Naive B cell (primary cell): ENCODE data around the gene PARVB. TPM values are rescaled to one million over a fixed set of nuclear protein-coding genes. Genes with fewer than 3 reads are reported as not detected.
A peak's percentile ranks its signal among the peaks of the same experiment; 100 is the strongest.

ENCODE experiments used
- ATAC-seq, 2 donors: fragments of 150-1000 bp; cut with Tn5 transposase; 2 replicates each; pipeline ENCODE4 v1.10.0; 2021; ENCODE audit warnings: low read depth in 2 of 2, mild to moderate bottlenecking in 2 of 2, moderate library complexity in 2 of 2
- DNase-seq: peaks from one replicate; pipeline ENCODE4 v3.0.0; 2022
- H3K27ac Mint-ChIP-seq, 6 donors: one replicate each; pipeline ENCODE4 v1.8.0; 2020 to 2022; ENCODE audit warnings: mild to moderate bottlenecking in 6 of 6, mixed read lengths in 6 of 6, moderate library complexity in 5 of 6, inconsistent platforms in 2 of 6
- H3K27me3 Mint-ChIP-seq, 3 donors: one replicate each; pipeline ENCODE4 v1.8.0; 2021 to 2022; ENCODE audit warnings: mixed read lengths in 3 of 3, mild to moderate bottlenecking in 1 of 3
- H3K36me3 Mint-ChIP-seq, 2 donors: one replicate each; pipeline ENCODE4 v1.8.0; 2020 to 2022; ENCODE audit warnings: mixed read lengths in 2 of 2, inconsistent platforms in 1 of 2, mild to moderate bottlenecking in 1 of 2
- H3K4me1 Mint-ChIP-seq, 3 donors: one replicate each; pipeline ENCODE4 v1.8.0; 2020 to 2022; ENCODE audit warnings: mixed read lengths in 3 of 3, inconsistent platforms in 1 of 3, mild to moderate bottlenecking in 1 of 3, moderate library complexity in 1 of 3
- H3K4me3 Mint-ChIP-seq, 8 donors: one replicate each; pipeline ENCODE4 v1.8.0; 2020 to 2022; ENCODE audit warnings: mild to moderate bottlenecking in 8 of 8, mixed read lengths in 8 of 8, moderate library complexity in 8 of 8, inconsistent platforms in 2 of 8
- H3K9me3 Mint-ChIP-seq, 7 donors: one replicate each; pipeline ENCODE4 v1.8.0; 2020 to 2022; ENCODE audit warnings: mixed read lengths in 7 of 7, mild to moderate bottlenecking in 5 of 7, inconsistent platforms in 2 of 7, moderate library complexity in 1 of 7
- polyA plus RNA-seq, 6 donors: library from polyadenylated mRNA; unstranded; fragments of 300-500 nt; fragmentation: Illumina TruSeq; gene quantifications; one replicate each; pipeline ENCODE4 v1.2.3, GENCODE V29; 2021; ENCODE audit warnings: low read depth in 6 of 6

Gene PARVB
- polyA plus RNA-seq, 6 donors from 2014 or later: 18.6 to 30.0 (median 21.3) TPM

GRCh38 chr22:44181912-44182587 lies 157.9 kb downstream of the PARVB start:
- peak overlapping the region; percentile 93 to 99 (median 98) for H3K27ac Mint-ChIP-seq
- no peak for DNase-seq
- H3K27me3 Mint-ChIP-seq: no peaks in the 10 kb centered on the region
- ATAC-seq: peak; percentile 4 to 7
- no peaks in the 10 kb centered on the region for H3K9me3 Mint-ChIP-seq
- peaks cover 4 to 8% of the 10 kb centered on the region in 2 donors for H3K36me3 Mint-ChIP-seq
- H3K4me1 Mint-ChIP-seq: peaks cover 33 to 55% (median 46%) of the 10 kb centered on the region in 3 donors
- peak overlapping the region; percentile 84 to 99 (median 98) for H3K4me3 Mint-ChIP-seq

DNA sequence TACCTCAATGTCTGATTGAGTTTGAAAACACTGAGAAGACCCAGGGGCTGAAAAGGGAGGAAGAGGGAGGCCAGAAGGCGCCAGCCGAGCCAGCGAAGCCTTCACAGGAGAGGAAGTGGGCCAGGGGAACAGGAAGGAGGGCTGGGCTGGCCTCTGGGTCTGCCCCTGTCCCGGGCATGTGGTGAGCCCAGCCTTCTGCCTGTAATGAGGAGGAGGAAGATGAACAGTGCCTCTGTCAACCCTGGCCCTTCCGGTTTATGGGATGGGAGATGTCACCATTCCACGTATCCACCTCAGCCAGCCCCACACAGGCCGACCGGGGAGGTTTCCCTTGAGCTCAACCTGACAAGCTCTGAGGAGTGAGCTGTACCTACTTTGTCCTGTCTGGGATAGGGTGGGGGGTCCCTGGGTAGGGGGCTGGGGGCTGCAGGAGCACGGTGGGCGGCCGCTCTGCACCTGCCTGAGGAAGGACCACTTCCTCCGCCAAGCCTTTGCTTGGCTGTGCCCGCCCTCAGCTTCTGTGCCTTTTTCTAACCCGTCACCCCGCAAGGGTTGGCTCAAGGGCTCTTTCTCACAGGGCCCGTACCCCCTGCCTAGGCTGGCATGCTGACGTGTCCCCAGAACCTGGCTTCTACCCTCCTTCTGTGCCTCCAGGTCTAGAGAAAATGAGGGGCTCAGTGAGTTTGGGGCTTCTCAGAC lies 158.6 kb downstream of the PARVB start:
- ATAC-seq: peak; percentile 42 to 45
- Mint-ChIP-seq H3K4me1 (peaks cover 36 to 55% (median 51%) of the 10 kb centered on the region in 3 donors), H3K27me3 (no peaks in the 10 kb centered on the region), H3K4me3 (peak overlapping the region; percentile 84 to 99 (median 98)), H3K36me3 (peaks cover 4 to 8% of the 10 kb centered on the region in 2 donors), H3K9me3 (no peaks in the 10 kb centered on the region), H3K27ac (peak overlapping the region; percentile 93 to 99 (median 98))
- DNase-seq: peak; percentile 74

- H3K9me3 Mint-ChIP-seq: no peaks in the 10 kb centered on the region
- no peak for DNase-seq
- peaks cover 4 to 8% of the 10 kb centered on the region in 2 donors for H3K36me3 Mint-ChIP-seq
- H3K4me3 Mint-ChIP-seq: peak overlapping the region; percentile 84 to 99 (median 98)
- peaks cover 37 to 57% (median 52%) of the 10 kb centered on the region in 3 donors for H3K4me1 Mint-ChIP-seq
- no peak for ATAC-seq
- peak overlapping the region in 5 of 6 donors; percentile 61 to 99 (median 97) for H3K27ac Mint-ChIP-seq
- H3K27me3 Mint-ChIP-seq: no peaks in the 10 kb centered on the region
Measured at GRCh38 chr22:44183287-44183588, 159.1 kb downstream of the PARVB start.

DNA sequence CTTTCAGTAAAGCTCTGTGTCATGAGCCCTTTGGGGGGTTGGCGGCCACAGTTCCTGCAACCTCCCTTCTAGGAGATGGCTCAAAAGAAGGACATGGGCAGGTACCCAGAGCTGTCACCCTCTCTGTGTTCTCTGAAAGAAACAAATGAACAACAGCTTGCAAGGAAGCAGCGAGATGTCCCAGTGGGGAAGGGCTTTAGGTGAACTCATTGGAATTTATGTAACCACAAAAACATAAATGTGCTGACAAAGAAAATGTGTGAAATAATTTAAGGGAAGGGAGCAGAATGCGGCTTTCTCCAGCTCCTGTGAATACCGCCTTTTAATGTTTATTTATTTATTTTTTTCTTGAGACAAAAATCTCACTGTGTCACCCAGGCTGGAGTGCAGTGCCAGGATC lies 159.9 kb downstream of the PARVB start:
- Mint-ChIP-seq H3K27me3 (no peaks in the 10 kb centered on the region), H3K36me3 (peaks cover 4 to 8% of the 10 kb centered on the region in 2 donors), H3K4me1 (peaks cover 41 to 63% (median 59%) of the 10 kb centered on the region in 3 donors), H3K27ac (peak overlapping the region in 4 of 6 donors; percentile 32 to 93 (median 64)), H3K9me3 (no peaks in the 10 kb centered on the region), H3K4me3 (peak overlapping the region in 4 of 8 donors; percentile 78 to 99 (median 96))
- ATAC-seq (no peak), DNase-seq (no peak)

DNA sequence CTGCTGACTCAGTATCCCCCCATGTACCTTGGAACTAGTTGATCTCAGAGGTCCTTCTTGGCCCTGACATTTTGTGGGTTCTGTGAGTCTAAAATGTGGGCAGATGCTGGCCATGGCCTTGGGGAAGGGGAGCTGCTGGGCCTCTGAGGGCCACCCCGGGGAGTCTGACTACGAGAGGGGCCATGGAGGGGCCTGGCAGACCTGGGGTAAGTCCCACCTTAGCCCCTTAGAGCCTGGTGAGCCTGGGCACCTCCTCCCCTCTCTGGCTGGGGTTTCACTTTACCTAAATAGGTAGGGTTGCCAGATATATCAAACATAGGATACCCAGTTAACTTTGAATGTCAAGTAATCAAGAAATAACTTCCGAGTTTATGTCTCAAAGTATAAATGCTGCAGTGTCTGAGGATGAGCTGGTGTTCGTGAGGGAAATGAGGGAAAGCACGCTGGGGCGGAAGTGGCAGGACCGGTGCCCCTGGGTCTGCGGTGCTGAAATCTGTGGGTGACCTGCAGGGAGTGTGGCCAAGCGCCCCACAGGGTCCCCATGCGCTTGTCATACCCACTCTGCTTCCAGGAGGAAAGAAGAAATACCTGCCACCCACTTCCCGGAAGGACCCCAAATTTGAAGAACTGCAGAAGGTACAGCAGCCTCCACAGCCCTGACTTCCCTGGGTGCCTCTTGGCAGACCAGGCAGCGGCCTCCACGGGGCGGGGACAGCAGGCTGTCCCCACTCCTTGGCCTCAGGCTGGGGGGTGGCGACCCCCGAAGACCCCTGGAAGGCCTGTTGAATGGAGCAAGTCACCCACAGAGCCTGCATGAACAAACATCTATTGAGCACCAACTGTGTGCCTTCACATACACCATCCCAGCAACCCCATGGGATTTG lies 161.4 kb downstream of the PARVB start:
- Mint-ChIP-seq H3K36me3 (peaks cover 4 to 8% of the 10 kb centered on the region in 2 donors), H3K4me1 (peaks cover 48 to 63% (median 62%) of the 10 kb centered on the region in 3 donors), H3K27me3 (no peaks in the 10 kb centered on the region), H3K9me3 (no peaks in the 10 kb centered on the region), H3K4me3 (peak overlapping the region in 3 of 8 donors; percentile 40 to 63 (median 42)), H3K27ac (peak overlapping the region in 3 of 6 donors; percentile 50 to 79 (median 56))
- no peak for DNase-seq
- no peak for ATAC-seq

GRCh38 chr22:44186121-44186510 lies 162.0 kb downstream of the PARVB start:
- ATAC-seq (no peak), DNase-seq (no peak)
- Mint-ChIP-seq H3K27ac (peak overlapping the region in 3 of 6 donors; percentile 29 to 79 (median 42)), H3K4me1 (peaks cover 42 to 64% (median 62%) of the 10 kb centered on the region in 3 donors), H3K27me3 (no peaks in the 10 kb centered on the region), H3K4me3 (peak overlapping the region in 1 of 8 donors; percentile 63), H3K9me3 (no peaks in the 10 kb centered on the region), H3K36me3 (peaks cover 4 to 8% of the 10 kb centered on the region in 2 donors)

DNA sequence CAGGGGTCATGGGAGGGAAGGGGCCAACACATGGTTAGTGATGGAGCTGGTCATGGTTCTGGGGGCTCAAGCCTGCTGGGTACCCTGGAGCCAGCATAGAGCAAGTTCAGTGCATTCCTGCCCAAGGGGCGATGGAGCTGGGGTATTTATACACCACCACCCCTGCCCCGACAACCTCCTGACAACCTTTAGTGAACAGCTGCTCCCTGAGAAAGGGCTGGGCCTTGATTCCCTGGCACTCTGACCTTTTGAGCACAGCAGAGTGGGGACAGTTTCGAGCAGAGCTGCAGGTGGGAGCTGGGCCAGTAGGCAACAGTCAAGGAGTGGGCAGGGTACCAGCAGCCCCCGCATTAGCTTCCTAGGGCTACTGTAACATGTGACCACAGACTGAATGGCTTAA lies 162.6 kb downstream of the PARVB start:
- DNase-seq (no peak), ATAC-seq (no peak)
- peaks cover 45 to 70% (median 66%) of the 10 kb centered on the region in 3 donors for H3K4me1 Mint-ChIP-seq
- H3K4me3 Mint-ChIP-seq: peak overlapping the region in 1 of 8 donors; percentile 63
- peak overlapping the region in 1 of 6 donors; percentile 79 for H3K27ac Mint-ChIP-seq
- H3K9me3 Mint-ChIP-seq: no peaks in the 10 kb centered on the region
- H3K36me3 Mint-ChIP-seq: peaks cover 4 to 8% of the 10 kb centered on the region in 2 donors
- no peaks in the 10 kb centered on the region for H3K27me3 Mint-ChIP-seq

DNA sequence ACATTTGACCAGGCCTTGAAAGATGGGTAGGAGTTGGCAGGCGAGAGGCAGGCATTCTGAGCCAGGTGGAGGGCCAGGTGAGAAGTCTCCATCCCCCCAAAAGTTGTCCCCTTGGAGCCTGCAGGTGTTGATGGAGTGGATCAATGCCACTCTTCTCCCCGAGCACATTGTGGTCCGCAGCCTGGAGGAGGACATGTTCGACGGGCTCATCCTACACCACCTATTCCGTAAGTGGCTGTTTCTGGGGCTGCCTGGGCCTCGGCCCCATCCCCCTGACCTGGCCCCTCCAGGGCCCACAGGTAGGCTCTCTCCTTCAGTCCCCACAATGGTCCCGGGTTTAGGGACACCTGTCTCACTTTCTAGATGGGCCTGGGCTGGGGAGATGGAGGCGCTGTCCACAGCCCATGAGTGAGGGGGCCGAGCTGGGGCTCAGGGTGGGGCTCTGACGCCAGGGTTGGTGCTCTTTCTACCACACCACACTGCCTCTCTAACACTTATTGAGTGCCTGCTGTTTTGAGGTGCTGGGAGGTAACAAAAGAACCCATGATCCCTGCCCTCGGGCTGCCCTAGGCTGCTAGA lies 163.6 kb downstream of the PARVB start:
- ATAC-seq (no peak), DNase-seq (no peak)
- Mint-ChIP-seq H3K36me3 (peaks cover 4 to 11% of the 10 kb centered on the region in 2 donors), H3K27me3 (no peaks in the 10 kb centered on the region), H3K9me3 (no peaks in the 10 kb centered on the region), H3K4me1 (peaks cover 42 to 71% (median 68%) of the 10 kb centered on the region in 3 donors), H3K4me3 (no peak overlapping the region), H3K27ac (peak overlapping the region in 4 of 6 donors; percentile 43 to 85 (median 69))

DNA sequence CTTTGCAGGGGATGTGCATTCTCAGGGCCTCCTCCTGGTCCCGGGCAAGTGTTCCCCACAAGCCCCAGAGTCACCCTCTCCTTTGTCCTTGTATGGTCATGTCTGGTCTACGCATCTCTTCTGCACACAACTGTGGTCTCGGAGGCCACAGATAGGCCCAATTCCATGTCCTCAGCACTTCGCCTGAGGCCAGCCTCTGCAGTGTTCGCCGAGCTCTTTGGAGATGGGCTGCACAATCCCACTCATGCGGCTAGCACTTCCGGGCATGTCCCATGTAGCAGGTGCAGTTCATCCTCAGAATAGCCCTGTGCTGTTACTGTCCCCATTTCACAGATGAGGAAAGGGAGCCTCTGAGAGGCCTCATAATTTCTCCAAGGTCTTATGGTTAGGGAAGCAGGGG lies 164.2 kb downstream of the PARVB start:
- Mint-ChIP-seq H3K36me3 (peaks cover 4 to 16% of the 10 kb centered on the region in 2 donors), H3K27ac (peak overlapping the region in 2 of 6 donors; percentile 56 to 69), H3K4me1 (peaks cover 42 to 71% (median 69%) of the 10 kb centered on the region in 3 donors), H3K27me3 (no peaks in the 10 kb centered on the region), H3K4me3 (peak overlapping the region in 2 of 8 donors; percentile 15 to 63), H3K9me3 (no peaks in the 10 kb centered on the region)
- ATAC-seq: no peak
- DNase-seq: no peak

GRCh38 chr22:44188986-44189630 lies 165.0 kb downstream of the PARVB start:
- H3K36me3 Mint-ChIP-seq: peaks cover 8 to 23% of the 10 kb centered on the region in 2 donors
- H3K27ac Mint-ChIP-seq: peak overlapping the region in 3 of 6 donors; percentile 39 to 80 (median 54)
- H3K4me3 Mint-ChIP-seq: peak overlapping the region in 5 of 8 donors; percentile 3 to 77 (median 40)
- no peak for DNase-seq
- H3K9me3 Mint-ChIP-seq: no peaks in the 10 kb centered on the region
- peak in 1 of 2 donors; percentile 18 for ATAC-seq
- no peaks in the 10 kb centered on the region for H3K27me3 Mint-ChIP-seq
- H3K4me1 Mint-ChIP-seq: peaks cover 43 to 71% (median 66%) of the 10 kb centered on the region in 3 donors

DNA sequence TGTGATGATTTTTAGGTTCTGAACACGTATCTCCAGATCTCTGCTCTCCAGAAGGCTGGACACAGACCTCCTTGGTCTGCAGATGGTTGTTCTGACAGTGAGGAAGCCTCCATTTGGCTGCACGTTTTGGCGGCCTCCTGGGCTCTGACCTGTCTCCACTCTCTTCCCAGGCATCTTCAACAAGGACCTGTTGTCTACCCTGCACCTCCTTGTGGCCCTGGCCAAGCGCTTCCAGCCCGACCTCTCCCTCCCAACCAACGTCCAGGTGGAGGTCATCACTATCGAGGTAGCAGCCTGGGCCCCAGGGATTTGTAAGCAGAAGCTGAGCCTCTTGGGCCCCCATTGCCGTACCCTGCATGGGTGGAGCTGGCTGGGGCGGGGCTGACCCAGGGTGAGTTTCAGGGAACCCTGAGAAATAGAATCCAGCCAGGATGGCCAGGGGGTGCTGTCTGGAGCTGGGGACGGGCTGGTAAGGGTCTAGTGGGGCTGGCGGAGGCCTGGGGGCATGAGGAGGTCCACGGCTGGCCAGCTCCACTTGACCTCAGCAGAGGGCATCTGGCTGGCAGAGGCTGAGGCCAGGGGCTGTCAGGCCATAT lies 166.4 kb downstream of the PARVB start:
- peaks cover 9 to 26% of the 10 kb centered on the region in 2 donors for H3K36me3 Mint-ChIP-seq
- H3K27ac Mint-ChIP-seq: peak overlapping the region in 1 of 6 donors; percentile 82
- DNase-seq: no peak
- H3K4me3 Mint-ChIP-seq: peak overlapping the region in 3 of 8 donors; percentile 24 to 80 (median 58)
- no peaks in the 10 kb centered on the region for H3K9me3 Mint-ChIP-seq
- no peak for ATAC-seq
- no peaks in the 10 kb centered on the region for H3K27me3 Mint-ChIP-seq
- peaks cover 49 to 73% (median 67%) of the 10 kb centered on the region in 3 donors for H3K4me1 Mint-ChIP-seq

DNA sequence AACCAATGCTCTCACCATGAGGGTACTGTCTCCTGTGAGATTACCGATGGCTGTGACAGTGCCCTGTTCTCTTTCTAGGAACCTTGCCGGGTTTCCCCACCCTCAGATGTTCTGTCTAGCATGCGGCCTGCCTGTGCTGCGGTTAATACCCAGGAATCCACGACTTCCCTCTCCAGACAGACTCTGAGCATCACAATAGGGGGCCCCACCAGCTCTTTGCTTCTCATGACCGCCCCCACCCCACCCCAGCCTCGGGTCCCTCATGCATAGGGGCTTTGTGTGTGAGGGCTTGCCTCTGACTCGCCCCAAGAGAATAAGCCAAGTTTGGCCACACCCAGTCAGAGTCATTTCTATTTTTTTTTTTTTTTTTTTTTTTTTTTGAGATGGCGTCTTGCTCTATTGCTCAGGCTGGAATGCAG lies 166.9 kb downstream of the PARVB start:
- peaks cover 49 to 70% (median 67%) of the 10 kb centered on the region in 3 donors for H3K4me1 Mint-ChIP-seq
- H3K27me3 Mint-ChIP-seq: no peaks in the 10 kb centered on the region
- peak; percentile 92 to 94 for ATAC-seq
- peak; percentile 62 for DNase-seq
- H3K9me3 Mint-ChIP-seq: no peaks in the 10 kb centered on the region
- H3K27ac Mint-ChIP-seq: peak overlapping the region in 4 of 6 donors; percentile 24 to 83 (median 71)
- peak overlapping the region in 5 of 8 donors; percentile 24 to 80 (median 55) for H3K4me3 Mint-ChIP-seq
- peaks cover 9 to 26% of the 10 kb centered on the region in 2 donors for H3K36me3 Mint-ChIP-seq
